NCI-H69 (cell line): ENCODE measurements around the gene CHMP3.
"Not testable (repeated sequence)": the region's sequence is repeated elsewhere in the genome, so short reads cannot be mapped to it uniquely, and the experiment has no call there.

Source experiments
- DNase-seq: peaks from one replicate; lab custom pipeline; 2025; lab: John Stamatoyannopoulos, UW

Gene CHMP3

DNA sequence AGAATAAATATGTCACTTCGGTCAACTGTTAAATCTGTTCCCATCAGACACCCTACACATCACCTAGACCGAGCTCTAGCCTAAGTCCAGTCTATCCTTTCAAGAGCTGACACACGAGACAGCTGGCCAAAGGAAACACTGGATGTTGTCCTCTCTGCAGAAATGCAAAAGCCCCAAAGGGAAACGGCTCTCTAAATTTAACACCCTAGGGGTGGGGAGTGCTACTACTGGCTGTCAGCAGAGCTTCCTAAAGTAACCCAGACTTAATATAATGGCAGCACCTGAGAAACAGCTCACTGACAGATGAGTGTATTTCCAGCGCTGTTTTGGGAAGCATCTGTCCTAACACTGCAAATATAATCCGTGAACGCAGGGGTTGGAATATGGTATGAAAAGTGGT lies 55.6 kb downstream of the CHMP3 start:
- DNase-seq = no peak

DNA sequence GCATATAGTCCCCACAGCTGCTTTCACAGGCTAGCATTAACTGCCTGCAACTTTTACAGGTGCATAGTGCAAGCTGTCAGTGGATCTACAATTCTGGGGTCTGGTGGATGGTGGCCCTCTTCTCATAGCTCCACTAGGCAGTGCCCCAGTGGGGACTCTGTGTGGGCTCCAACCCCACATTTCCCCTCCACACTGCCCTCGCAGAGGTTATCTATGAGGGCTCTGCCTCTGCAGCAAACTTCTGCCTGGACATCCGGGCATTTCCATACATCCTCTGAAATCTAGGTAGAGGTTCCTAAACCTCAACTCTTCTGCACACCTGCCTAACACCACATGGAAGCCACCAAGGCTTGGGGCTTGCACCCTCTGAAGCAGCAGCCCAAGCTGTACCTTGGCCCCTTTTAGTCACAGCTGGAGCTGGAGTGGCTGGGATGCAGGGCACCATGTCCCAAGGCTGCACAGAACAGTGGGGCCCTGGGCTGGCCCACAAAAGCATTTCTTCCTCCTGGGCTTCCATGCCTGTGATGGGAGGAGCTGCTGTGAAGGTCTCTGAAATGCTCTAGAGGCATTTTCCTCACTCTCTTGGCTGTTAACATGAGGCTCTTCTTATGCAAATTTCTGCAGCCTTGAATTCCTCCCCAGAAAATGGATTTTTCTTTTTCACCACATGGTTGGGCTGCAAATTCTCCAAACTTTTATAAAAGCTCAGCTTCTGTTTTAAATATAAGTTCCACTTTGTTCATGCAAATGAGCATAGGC lies 62.7 kb downstream of the CHMP3 start:
- DNase-seq = no peak

DNA sequence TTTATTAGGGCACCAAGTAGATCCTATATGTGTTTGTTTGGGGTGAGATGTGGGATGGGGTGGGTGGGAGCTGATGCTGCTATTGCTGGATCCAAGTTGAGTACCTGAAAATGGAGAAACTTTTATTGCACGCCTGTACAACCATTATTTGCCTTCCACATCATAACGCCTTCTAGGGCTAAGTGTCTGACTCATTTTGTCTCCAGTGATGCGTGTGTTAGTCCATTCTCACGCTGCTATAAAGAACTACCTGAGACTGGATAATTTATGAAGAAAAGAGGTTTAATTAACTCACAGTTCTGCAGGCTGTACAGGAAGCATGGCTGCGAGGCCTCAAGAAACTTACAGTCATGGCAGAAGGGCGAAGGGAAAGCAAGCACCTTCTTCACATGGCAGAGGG lies 63.9 kb downstream of the CHMP3 start:
- DNase-seq = no peak

DNA sequence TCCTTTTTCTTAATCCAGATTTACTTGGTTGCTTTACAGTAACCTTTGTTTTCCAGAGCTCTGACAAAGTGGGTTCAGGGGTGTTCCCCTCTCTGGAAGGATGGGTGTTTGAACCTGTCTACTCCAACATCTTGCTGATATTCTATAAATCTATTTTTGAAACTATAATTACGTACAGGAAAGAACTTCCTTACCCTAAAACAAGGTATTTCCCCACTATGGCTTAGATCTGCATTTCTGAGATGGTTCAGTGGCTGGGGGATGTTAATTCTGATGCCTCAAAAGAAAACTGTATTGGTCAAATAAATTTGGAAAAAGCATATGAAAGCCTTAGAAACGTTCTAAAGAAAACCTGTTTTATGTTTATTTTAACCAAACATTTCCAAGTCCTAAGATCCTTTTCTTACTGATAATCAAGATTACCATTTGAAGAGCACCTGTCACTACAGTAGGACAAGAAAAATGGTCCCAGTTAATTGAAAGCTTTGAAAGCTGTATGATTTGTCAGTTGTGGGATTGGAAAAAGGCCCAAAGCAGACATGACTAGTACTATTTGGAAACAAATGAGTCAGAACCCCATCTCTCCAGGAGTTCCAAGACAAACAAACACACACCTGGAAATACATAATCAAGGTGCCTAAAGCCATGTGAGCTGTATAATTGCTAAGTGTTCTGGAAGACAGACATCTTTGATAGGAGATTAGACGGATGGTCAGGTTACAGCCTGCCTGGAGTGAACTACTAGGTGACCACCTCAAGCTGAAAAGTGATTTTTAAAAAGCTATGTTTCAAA lies 64.6 kb downstream of the CHMP3 start:
- DNase-seq = peak; percentile 1

DNA sequence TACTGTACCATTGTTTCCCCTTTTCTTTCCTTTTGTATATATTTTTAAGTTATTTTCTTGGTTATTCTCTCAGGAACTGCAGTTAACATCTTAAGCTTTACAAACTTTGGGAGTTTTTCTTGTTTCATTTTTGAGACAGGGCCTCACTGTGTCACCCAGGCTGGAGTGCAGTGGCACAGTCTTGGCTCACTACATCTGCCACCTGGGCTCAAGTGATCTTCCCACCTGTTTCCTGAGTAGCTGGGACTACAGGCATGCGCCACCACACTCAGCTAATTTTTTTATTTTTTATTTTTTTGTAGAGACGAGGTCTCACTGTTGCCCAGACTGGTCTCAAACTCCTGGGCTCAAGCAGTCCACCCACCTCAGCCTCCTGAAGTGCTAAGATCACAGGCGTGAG lies 66.9 kb downstream of the CHMP3 start:
- DNase-seq = not testable (repeated sequence)

DNA sequence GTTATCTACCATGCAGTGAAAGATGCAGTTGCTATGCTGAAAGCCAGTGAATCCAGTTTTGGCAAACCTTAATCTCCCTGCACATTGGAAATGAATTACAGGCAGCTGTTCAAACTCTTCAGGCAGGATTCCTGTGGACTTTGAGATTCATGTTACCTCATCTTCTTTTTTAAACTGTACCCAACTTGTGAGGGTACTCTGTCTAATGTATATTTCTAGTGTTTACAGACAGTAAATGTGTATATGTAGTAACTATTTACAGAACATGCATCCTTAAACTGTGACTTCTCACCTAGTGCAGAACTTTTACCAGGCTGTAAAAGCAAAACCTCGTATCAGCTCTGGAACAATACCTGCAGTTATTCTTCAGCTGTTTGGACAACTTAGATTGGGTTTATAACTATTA lies 71.2 kb downstream of the CHMP3 start:
- DNase-seq = no peak

DNA sequence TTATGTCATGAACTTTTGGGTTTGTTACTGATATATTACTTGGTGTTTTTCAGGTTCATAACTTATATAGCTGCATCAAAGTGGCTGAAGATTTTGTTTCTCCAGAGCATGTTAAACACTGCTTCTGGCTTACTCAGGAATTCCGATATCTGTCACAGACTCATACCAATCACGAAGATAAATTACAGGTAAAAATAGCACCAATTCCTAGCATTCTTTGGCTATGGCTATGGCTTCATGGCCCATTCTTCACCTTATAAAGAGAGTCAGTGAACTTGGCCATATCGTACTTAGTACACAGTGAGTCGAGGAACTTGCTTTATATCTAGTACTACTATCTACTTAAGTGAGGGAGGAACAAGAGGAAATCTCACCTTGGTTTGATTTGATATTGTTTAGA lies 72.2 kb downstream of the CHMP3 start:
- no peak for DNase-seq

DNA sequence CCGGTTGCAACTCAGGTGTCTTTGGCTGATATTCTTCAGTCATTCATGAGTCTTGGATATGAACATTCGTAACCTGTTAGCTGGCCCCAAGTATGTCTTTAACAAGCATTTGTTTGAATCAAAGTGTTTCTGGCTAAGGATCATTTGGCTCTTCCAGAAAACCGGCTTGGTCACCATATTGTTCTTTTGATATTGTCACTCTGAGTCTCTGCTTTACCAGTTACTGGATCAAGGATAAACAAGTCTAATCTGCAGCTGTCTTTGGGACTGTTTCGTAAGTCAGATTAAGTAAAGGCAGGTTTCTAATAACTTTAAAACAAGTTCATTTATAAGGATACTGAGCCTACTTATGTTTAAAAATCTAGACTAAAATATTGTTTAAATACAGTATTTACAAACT lies 73.0 kb downstream of the CHMP3 start:
- DNase-seq = no peak

DNA sequence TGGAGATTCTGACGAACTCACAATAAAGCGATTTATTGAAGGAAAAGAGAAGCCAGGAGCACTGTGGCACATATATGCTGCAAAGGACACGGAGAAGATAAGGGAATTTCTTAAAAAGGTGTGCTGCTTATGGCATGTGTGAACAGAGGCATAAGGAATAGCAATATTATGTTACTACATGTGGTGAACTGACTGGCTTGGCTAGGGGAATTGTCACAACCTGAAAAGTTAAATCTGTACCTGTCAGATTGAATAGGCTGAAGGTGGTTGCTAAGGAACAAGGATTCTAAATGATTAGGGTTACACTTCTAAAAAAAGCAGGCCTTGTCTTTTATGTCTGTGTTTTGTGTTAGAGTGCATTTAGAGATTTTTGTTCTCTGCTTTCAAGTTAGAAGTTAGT lies 73.7 kb downstream of the CHMP3 start:
- DNase-seq = no peak

DNA sequence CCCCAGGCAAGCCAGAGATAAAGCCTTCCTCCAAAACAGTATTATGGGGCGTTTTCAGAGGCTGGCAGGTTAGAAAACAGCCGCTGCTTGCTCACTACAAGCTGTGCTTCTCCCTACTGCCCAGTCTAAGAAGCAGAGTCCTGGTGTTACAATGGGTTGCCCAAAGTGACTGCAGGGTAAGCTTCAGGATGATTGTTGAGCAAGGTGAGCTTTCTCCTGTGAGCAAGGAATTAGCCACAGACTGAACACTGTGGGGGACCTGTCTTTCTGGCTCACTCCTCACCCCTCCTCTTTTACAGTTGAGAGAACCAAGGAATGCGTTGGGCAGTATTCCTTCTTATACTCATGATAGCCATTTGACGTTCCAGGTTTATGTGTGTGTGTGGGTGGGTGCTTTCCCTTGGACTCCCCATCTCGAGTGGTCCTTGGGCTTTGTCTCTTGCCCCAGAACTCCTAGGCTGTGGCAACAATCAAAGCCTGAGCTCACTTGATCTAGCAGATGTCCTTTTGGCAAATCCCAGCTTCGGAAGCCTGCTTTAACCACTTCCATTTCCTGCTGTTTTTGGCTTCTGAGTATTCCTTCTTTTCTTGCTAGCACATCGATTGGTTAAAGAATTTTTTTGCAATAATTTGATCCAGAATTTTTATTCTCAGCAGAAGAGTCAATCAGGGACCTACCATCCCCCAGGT lies 74.5 kb downstream of the CHMP3 start:
- DNase-seq = no peak

DNA sequence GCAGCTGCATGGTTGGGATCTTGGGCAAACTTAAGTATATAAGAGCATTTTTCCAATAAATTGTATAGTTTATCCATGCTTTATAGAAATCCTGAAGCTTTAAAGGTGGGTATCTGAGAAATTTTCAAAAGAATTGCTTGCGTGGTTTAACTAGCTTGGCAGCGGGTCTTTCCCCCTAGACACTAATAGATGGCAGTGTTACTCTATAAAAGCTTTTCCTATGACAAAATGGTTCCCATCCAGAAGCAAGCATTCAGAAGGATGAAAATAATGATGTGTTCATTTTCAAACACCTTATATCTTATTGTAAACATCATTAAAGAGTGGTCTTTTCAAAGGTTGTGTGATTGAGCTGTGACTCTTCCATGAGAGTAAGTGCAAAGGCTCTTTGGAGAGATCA lies 76.2 kb downstream of the CHMP3 start:
- peak; percentile 1 for DNase-seq

DNA sequence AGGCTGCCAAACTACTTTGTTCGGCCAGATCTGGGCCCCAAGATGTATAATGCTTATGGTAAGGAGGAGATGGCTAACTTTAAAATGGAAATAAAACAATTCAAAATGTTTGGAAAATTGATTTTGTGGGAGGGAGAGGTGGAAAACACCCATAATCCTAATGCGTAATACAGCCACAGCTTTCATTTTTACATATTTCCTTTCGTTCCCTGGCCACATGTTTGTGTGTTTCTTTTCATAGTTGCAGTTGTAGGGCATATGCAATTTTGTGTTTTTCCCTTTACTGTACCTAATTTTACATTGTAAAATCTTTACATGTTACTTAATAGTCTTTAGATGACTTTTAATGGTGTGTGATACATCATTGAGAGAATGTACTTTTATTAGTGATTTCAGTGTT lies 77.4 kb downstream of the CHMP3 start:
- DNase-seq = no peak

DNA sequence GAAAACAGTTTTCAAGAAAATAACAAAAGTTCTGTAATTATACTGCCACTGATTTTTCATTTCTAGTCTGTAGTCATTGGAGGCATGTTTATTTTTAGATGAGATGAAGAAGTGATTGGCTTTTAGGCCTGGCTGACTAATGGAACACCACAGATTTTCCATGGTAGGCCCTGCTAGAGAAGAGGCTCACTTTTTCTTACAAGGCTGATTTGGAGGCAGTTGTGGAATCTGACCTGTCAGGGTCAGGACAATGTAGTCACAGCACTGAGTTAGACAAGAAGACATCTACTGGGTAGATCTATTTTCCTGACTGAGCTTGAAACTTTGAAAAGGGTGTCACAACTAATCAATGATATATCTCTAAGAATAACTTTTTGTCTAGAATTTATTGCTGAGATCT lies 78.1 kb downstream of the CHMP3 start:
- no peak for DNase-seq

DNA sequence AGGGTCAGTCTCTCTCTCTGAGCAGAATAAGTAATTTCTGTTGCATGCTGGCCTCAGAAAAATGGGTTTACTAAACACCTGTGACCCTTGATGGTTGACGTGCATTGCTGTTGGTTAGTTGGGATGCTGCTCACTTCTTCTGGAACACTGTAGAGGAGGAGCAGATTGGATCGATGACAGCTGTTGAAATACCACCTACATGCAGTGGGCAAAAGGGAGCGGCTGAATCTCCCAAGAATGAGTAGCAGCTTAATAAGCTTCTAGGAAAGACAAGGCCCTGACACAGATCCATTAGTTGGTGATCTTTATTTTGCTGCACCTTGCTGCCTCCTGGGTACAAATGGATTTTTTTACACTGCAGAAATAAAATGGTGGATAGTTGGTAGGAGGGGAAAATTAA lies 78.9 kb downstream of the CHMP3 start:
- no peak for DNase-seq

DNA sequence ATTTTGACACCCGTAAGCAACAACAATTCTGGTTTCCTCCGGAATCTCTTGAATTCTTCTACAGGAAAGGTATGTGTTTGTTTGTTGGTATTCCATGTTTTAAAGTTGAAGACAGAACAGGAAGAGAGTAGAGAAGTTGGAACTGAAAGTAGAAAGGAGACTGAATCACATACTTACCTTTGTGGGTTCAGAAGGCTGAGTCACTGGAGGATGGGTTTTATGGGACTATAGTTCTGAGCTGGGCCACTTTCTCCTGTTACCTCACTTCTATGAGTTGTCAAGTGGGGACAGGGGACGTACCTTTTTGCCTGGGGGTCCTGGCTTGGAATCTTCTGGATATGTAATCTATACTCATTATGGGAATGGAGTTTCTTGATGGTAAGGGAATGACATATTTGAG lies 81.2 kb downstream of the CHMP3 start:
- no peak for DNase-seq

DNA sequence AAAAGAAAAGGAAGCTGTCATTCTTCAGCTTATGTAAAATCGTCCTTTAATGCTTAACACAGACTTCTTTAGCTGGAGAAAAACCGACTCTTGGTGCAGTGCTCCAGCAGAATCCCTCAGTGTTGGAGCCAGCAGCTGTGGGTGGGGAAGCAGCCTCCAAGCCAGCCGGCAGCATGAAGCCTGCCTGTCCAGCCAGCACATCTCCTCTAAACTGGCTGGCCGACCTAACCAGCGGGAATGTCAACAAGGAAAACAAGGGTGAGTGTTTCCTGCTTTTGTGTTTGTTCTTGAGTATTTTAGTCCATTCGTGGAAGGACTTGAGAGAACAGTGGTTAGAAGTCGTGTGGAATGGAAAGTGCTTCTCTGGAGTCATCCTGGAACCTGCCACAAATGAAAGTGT lies 83.1 kb downstream of the CHMP3 start:
- no peak for DNase-seq

DNA sequence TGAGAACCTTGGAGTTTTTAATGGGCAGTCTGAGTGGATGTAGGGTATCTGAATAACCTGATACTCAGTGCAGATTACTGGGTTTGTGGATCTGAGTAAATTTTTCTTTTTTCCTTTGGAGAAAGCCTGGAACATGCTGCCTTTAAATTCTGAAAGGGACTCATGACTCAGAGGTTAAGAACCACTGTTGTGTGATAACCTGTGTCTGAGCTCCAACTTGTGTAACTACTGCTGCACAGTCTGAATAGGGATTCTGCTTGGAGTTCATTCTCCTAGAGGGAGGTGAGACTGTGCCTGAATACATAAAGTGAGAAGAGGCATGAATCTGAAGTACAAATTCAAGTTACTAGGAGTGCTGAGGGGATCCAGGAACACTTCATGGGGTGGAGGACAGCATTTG lies 85.9 kb downstream of the CHMP3 start:
- DNase-seq = no peak

DNA sequence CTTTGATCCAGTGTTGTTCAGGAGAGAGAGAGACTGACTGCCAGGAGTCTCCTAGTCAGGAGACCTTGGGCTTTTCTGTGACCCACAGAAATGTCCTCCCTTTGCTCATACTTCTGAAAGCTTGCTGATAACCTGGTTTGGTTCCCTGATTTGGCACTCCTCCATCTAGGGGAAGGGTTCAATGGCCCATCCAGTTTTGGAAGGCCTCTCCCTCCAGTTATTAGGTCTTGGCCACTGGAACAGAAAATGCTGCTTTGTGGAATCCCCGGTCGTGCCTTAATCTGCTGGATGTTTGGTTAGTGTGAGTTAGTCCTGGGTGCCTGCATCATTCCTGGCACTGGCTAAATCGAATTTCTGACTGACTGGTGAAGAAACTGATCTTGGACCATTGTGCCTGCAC lies 86.3 kb downstream of the CHMP3 start:
- DNase-seq = no peak

DNA sequence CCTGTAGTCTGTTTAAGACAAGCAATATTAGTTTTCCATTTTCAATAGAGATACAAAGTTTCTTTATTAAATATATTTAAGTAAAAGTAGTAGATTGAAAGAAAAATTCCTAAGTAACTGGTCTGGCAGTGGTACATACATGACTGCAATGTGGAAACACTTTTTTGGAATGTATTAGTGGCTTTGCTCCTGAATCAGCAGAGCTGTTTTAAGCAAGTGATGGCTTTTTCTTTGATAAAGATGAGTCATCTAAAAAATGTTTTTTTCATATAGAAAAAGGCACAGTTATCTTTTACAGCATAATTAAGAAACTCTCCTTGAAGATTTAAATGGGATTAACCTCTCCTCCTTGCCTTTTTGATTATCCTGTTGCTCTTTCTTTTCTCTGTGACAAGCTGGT lies 87.2 kb downstream of the CHMP3 start:
- DNase-seq = no peak

DNA sequence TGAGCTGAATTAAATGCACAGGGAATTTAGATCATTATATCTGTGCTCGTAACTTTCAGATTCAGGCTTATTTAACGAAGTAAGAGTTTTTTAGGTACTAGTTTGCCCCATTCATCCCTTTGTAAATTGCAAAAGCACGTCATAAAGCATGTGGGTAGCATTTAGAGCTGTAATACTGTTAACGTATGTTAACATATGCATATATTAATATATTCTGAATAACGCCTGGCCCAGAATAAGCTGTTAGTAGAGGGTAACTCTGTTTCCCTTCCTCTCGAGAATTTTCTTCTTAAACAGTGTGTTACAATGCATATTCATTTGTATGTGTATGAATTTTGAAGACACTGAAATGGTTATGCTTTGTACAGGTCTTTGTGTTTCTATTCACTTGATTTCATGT lies 91.6 kb downstream of the CHMP3 start:
- DNase-seq = no peak

DNA sequence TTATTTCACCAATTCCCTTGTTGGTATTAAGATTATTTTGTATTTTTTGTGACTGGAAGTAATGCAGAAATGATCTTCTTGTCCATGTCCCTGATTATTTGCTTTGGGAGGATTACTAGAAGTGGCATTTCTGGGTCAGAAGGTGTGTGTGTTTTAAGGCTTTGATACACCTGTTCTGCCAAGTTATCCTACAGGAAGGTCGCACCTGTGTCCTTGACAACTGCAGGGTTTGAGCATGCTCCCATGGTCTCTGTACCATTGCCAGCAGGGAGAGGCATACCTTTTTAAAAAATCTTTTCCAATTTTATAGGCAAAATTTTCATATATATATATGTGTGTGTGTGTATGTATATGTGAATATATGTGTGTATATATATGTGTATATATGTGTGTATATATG lies 92.4 kb downstream of the CHMP3 start:
- DNase-seq = no peak

DNA sequence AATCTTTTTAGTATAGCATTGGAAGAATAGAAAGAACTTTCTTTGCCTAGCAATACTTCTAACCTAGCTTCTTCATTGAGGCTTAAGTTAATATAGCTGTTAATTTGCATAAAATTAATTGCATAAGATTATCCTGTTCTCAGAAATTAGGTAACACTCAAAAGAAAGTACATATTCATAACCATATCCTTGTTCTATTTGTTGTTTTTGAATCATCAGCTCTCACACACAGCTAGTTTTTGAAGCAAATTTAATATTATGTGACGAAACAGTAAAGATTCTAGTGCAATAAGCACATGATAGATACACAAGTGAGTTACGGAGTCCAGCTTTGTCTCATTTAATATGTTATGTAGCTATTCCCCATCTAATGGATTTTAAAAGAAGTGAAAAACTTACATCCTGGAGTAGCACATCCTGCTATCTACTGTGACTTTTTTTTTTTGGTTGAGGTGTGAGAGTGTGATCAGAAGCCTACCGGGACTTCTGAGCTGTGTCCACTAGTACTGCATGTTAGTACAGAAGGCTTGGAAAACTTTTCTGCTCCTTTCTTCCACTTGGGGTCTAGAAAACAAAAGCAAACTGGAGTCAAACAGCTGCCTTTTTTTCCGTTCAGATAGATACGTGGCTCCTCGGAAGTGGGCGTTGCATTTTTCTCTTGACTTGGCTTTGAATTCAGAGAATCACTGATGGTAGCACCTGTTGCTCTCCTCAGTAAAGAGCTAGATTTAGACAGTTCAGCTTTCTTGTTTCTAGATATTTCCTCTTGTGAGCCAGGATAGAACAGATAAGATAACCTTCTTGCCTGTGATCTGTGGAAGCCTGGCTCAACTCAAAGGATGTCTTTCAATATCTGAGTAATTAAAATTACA lies 94.8 kb downstream of the CHMP3 start:
- DNase-seq = no peak
